Psoas muscle (tissue), 8 donors: Measurements from ENCODE around the gene TRPM2. TPM values are rescaled to one million over a fixed set of nuclear protein-coding genes. Genes with fewer than 3 reads are reported as not detected.

ENCODE experiments used
- ATAC-seq, 4 donors: fragments of 200-7000 bp; cut with Tn5 transposase; one replicate each; pipeline ENCODE4 v1.9.1; 2020; ENCODE audit warnings: moderate library complexity in 3 of 4, mild to moderate bottlenecking in 2 of 4
- DNase-seq, 2 donors: peaks; one replicate each; pipeline ENCODE4 v3.0.0-alpha.2; 2020
- H3K27ac ChIP-seq: fragments of 200-600 bp; one replicate; pipeline ENCODE4 v1.8.0; 2022
- H3K27me3 ChIP-seq, 3 donors: fragments of 200-600 bp in 1 of 3; one replicate each; pipeline versions ENCODE4 v1.6.1 to v1.8.0; 2013 to 2022; ENCODE audit warnings: low read length in 2 of 3, mild to moderate bottlenecking in 2 of 3, moderate library complexity in 1 of 3; ENCODE audit not compliant: insufficient read depth in 3 of 3
- H3K36me3 ChIP-seq, 2 donors: fragments of 200-600 bp in 1 of 2; one replicate each; pipeline versions ENCODE4 v1.6.1 to v1.8.0; 2013 to 2022; ENCODE audit warnings: low read depth in 1 of 2, mild to moderate bottlenecking in 1 of 2, moderate library complexity in 1 of 2; ENCODE audit not compliant: insufficient read depth in 1 of 2
- H3K4me1 ChIP-seq: fragments of 200-600 bp; one replicate; pipeline ENCODE4 v1.8.0; 2022
- H3K4me3 ChIP-seq: fragments of 200-600 bp; one replicate; pipeline ENCODE4 v1.8.0; 2022; ENCODE audit warnings: mild to moderate bottlenecking
- H3K9me3 ChIP-seq: fragments of 200-600 bp; one replicate; pipeline ENCODE4 v1.8.0; 2022
- WGBS, 3 donors: extraction: QIAGEN DNeasy Blood & Tissue Kit; methylation state at CpG; one replicate each; pipeline versions ENCODE4 v1.1.6 to v1.1.7; 2013; 5-methylcytosine and 5-hydroxymethylcytosine counted together
- intact Hi-C, 2 donors: fragments of 100-400 bp; cut with DNase I; formaldehyde crosslinking; loops; one replicate each; pipeline versions ENCODE4 v1.11.0 to v1.14.2; 2022
- polyA plus RNA-seq, 3 donors: library from polyadenylated mRNA; stranded (reverse); fragments of 200-250 nt; gene quantifications; one replicate each; pipeline ENCODE4 v1.2.3, GENCODE V29; 2013
- total RNA-seq, 4 donors: library from RNA; stranded (reverse); fragmentation: NEBNext Ultra II Directional in 2 of 4; extraction: Animal tissue kit (Norgen Biotek cat#: 25700) in 2 of 4; gene quantifications; one replicate each; pipeline versions ENCODE4 v1.2.1 to v1.2.4, GENCODE V29; 2021 to 2023
- TF ChIP-seq, protein P1 (sequence below): fragments of 200-600 bp; IDR thresholded peaks from one replicate; pipeline ENCODE4 v1.8.0; 2022; ENCODE audit warnings: antibody characterized with exemption
- donor health status: healthy with polysubstance abuse.
- donor health status: DM: no; HTN: no; CAD: no; lungs with moderate emphysema.
- donor health status: Bipolar disorder and iron deficiency.
- donor health status: healthy.
- donor health status: DM: yes; HTN: yes; CAD: no.
- donor health status: DM: no; HTN: no; CAD: no.
- donor health status: DM: no; HTN: no; CAD: no.
- donor health status: DM: yes; HTN: yes; CAD: no.

Gene TRPM2
- total and polyA plus RNA-seq, 7 donors: 0.08 to 1.7 (median 0.76) TPM

DNA sequence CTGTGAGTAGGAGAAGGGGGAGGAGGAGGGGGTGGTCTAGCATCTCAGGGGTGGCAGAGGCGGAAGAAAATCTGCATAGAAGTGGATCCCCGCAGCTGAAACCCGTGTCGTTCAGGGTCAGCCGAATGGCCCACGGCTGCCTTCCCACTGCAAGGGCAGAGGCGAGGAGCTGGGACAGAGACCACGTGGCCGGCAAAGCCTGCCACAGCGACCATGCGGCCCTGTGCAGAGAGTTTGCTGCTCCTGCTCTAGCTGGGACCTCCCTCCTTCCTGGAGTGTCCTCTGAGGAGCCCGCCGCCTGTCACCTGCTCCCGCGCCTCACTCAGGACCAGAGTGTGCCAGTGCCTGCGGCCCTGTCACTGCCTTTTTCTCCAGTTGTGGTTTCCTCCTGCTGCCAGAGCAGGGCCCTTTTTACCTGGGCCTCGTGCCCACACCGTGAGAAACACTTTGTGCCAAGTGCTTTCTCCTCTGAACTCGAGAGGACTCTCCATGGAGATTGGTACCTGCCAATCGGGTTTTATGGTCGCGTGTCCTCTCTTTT, 5.4 kb upstream of the TRPM2 start:
- Histone ChIP-seq H3K27me3 (peaks cover 0 to 57% (median 14%) of the 10 kb centered on the region in 3 donors), H3K4me1 (no peaks in the 10 kb centered on the region), H3K9me3 (no peaks in the 10 kb centered on the region), H3K4me3 (no peak overlapping the region), H3K36me3 (no peaks in the 10 kb centered on the region), H3K27ac (no peak overlapping the region)
- TF ChIP-seq, protein P1, sequence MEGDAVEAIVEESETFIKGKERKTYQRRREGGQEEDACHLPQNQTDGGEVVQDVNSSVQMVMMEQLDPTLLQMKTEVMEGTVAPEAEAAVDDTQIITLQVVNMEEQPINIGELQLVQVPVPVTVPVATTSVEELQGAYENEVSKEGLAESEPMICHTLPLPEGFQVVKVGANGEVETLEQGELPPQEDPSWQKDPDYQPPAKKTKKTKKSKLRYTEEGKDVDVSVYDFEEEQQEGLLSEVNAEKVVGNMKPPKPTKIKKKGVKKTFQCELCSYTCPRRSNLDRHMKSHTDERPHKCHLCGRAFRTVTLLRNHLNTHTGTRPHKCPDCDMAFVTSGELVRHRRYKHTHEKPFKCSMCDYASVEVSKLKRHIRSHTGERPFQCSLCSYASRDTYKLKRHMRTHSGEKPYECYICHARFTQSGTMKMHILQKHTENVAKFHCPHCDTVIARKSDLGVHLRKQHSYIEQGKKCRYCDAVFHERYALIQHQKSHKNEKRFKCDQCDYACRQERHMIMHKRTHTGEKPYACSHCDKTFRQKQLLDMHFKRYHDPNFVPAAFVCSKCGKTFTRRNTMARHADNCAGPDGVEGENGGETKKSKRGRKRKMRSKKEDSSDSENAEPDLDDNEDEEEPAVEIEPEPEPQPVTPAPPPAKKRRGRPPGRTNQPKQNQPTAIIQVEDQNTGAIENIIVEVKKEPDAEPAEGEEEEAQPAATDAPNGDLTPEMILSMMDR: no peak
- WGBS, 3 donors: 43 to 52% (median 46%) methylated on average over 21 to 22 of the region's 22 CpGs
- intact Hi-C loops: no loop called here
- ATAC-seq (no peak), DNase-seq (no peak)

DNA sequence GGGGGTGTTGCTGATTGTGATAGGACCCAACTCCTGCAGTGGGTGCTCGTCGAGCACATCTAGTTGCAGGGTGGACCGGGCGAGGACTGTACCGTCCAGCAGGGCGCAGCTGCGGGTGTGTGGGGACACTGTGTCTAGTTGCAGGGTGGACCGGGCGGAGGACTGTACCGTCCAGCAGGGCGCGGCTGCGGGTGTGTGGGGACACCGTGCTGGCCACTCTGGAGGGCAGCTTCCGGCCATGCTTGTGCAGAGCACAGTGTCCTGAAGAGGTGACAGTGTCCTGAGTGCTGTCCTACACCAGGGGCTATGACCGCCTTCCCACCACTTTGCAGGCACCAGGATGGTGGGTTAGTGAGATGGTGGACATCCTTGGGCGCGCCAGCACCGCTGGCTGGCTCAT, 4.6 kb upstream of the TRPM2 start:
- Histone ChIP-seq H3K9me3 (no peaks in the 10 kb centered on the region), H3K27me3 (peaks cover 0 to 66% (median 16%) of the 10 kb centered on the region in 3 donors), H3K4me3 (no peak overlapping the region), H3K36me3 (no peaks in the 10 kb centered on the region), H3K4me1 (no peaks in the 10 kb centered on the region), H3K27ac (no peak overlapping the region)
- no peak for ATAC-seq
- DNase-seq: no peak
- 88 to 90% (median 89%) methylated on average over 19 of the region's 19 CpGs for WGBS, 3 donors
- intact Hi-C loops: no loop called here
- TF ChIP-seq, protein P1: no peak

GRCh38 chr21:44349416-44349846, 4.0 kb upstream of the TRPM2 start:
- Histone ChIP-seq H3K4me1 (no peaks in the 10 kb centered on the region), H3K9me3 (no peaks in the 10 kb centered on the region), H3K27ac (no peak overlapping the region), H3K27me3 (peaks cover 0 to 66% (median 16%) of the 10 kb centered on the region in 3 donors), H3K4me3 (no peak overlapping the region), H3K36me3 (no peaks in the 10 kb centered on the region)
- TF ChIP-seq, protein P1: no peak
- intact Hi-C loops: no loop called here
- ATAC-seq: no peak
- DNase-seq: no peak
- WGBS, 3 donors: 68 to 70% (median 70%) methylated on average over 10 to 12 of the region's 12 CpGs

GRCh38 chr21:44349847-44350772, 3.3 kb upstream of the TRPM2 start:
- no peaks in the 10 kb centered on the region for H3K4me1 ChIP-seq
- H3K36me3 ChIP-seq: no peaks in the 10 kb centered on the region
- H3K27me3 ChIP-seq: peaks cover 0 to 66% (median 19%) of the 10 kb centered on the region in 3 donors
- ATAC-seq (no peak), DNase-seq (no peak)
- TF ChIP-seq, protein P1: no peak
- peak overlapping the region; percentile 30 for H3K4me3 ChIP-seq
- 5 to 8% (median 6%) methylated on average over 62 to 112 of the region's 113 CpGs for WGBS, 3 donors
- no peaks in the 10 kb centered on the region for H3K9me3 ChIP-seq
- no peak overlapping the region for H3K27ac ChIP-seq
- intact Hi-C loops: no loop called here
